ENCODE results near the gene ZSWIM9. TPM values are rescaled to one million over a fixed set of nuclear protein-coding genes. Genes with fewer than 3 reads are reported as not detected.

ZSWIM9 gene
- total and polyA plus RNA-seq, 2 donors (not counting 3 experiments of a cell fraction or from before 2014, with no cell fraction given) = 1.0 to 8.6 TPM

- Histone ChIP-seq H3K9me1 (replicated peaks; ENCODE audit: control insufficient read depth, extremely low read depth, insufficient read depth, low read length) (no peaks in the 10 kb centered on the region), H3K4me2 (ENCODE audit: insufficient read depth, low read length) (no peak overlapping the region), H3K4me1 (ENCODE audit: control insufficient read depth, extremely low read depth, insufficient read depth, low read length) (peaks cover 7% of the 10 kb centered on the region), H3K79me2 (ENCODE audit: control insufficient read depth, insufficient read depth, low read length) (no peaks in the 10 kb centered on the region), H3K4me3 (replicated peaks in 1 of 3; ENCODE audit: insufficient read depth in 1 of 3, low read depth in 1 of 3, low read length in 3 of 3) (no peak overlapping the region), H3K27me3 (ENCODE audit: control insufficient read depth in 2 of 2, insufficient read depth in 2 of 2, low read length in 2 of 2) (no peaks in the 10 kb centered on the region), H3K9ac (replicated peaks; ENCODE audit: extremely low read depth, insufficient read depth, low read length) (no peak overlapping the region), H2AFZ (ENCODE audit: low read depth, low read length) (no peak overlapping the region), H3K27ac (ENCODE audit: insufficient read depth, low read depth, low read length) (no peak overlapping the region), H3K9me3 (replicated peaks; ENCODE audit: control insufficient read depth, insufficient read depth, low read length) (no peaks in the 10 kb centered on the region), H4K20me1 (replicated peaks; ENCODE audit: control insufficient read depth, extremely low read depth, insufficient read depth, low read length) (no peaks in the 10 kb centered on the region), H3K36me3 (ENCODE audit: control insufficient read depth in 2 of 2, extremely low read depth in 1 of 2, insufficient read depth in 2 of 2, low read length in 2 of 2) (no peaks in the 10 kb centered on the region)
- ChIA-PET CTCF (interaction anchor here (0.6 to 2.6 kb wide), 12 partner anchors 10 to 229 kb away, joined by 3 to 23 read pairs (median 4); no protein-coding TSS in a partner anchor), POLR2A (no interaction called here)
- FAIRE-seq (peak; percentile 83), DNase-seq (ENCODE audit: low read depth, low spot score) (no peak)
- TF ChIP-seq CTCF (IDR thresholded peaks at IDR 0.05; ENCODE audit: extremely low read depth in 1 of 2, insufficient read depth in 1 of 2, low read depth in 1 of 2, low read length in 2 of 2) = peak; percentile 41 to 66
- TF ChIP-seq GATA2 (IDR thresholded peaks at IDR 0.05; ENCODE audit: insufficient read depth, insufficient read length, low read depth, low read length) = no peak
- dilution Hi-C loops (cut with MboI; ENCODE audit: extremely low pct_ligation_motif_present, low sequenced_read_pairs) (no loop called here), intact Hi-C loops (cut with micrococcal nuclease) (loop anchor here (1.0 kb wide), 1 partner anchor 87 kb away; no protein-coding TSS in a partner anchor)
- BruUV-seq (replicated peaks) = no TSS peak
These were observed 23.8 kb downstream of the ZSWIM9 start for GRCh38 chr19:48194041-48194843.

All from endothelial cell of umbilical vein (primary cell).